Upper lobe of left lung (tissue), 6 donors: ENCODE data around the gene HAND2. TPM values are rescaled to one million over a fixed set of nuclear protein-coding genes. Genes with fewer than 3 reads are reported as not detected.

ENCODE experiments used
- ATAC-seq, 2 donors: fragments of 200-7000 bp; cut with Tn5 transposase; one replicate each; pipeline ENCODE4 v1.9.1; 2022; ENCODE audit warnings: mild to moderate bottlenecking in 2 of 2, moderate library complexity in 2 of 2; ENCODE audit not compliant: low FRiP score in 2 of 2
- DNase-seq, 2 donors: peaks; one replicate each; pipeline ENCODE4 v3.0.0-alpha.2; 2019 to 2020
- H3K27ac ChIP-seq, 4 donors: fragments of 200-600 bp; sonication (generic); one replicate each; pipeline ENCODE4 v1.5.1; 2016 to 2019
- H3K27me3 ChIP-seq, 4 donors: fragments of 200-600 bp; sonication (generic); one replicate each; pipeline ENCODE4 v1.5.1; 2017 to 2019
- H3K36me3 ChIP-seq, 4 donors: fragments of 200-600 bp; sonication (generic); one replicate each; pipeline ENCODE4 v1.5.1; 2016 to 2019
- H3K4me1 ChIP-seq, 4 donors: fragments of 200-600 bp; sonication (generic); one replicate each; pipeline ENCODE4 v1.5.1; 2018 to 2019
- H3K4me3 ChIP-seq, 4 donors: fragments of 200-600 bp; sonication (generic); one replicate each; pipeline ENCODE4 v1.5.1; 2017 to 2019; ENCODE audit warnings: mild to moderate bottlenecking in 2 of 4, moderate library complexity in 1 of 4
- H3K9me3 ChIP-seq, 4 donors: fragments of 200-600 bp; sonication (generic); one replicate each; pipeline ENCODE4 v1.5.1; 2018 to 2019
- EP300 ChIP-seq, 4 donors: sonication (generic); formaldehyde crosslinking; IDR thresholded peaks; one replicate each; pipeline ENCODE4 v1.5.1; 2017; ENCODE audit warnings: antibody characterized with exemption in 4 of 4, control low read depth in 2 of 4
- POLR2A ChIP-seq, 4 donors: fragments of 450-650 bp; IDR thresholded peaks; one replicate each; pipeline ENCODE4 v1.5.1; 2016 to 2017; ENCODE audit warnings: antibody characterized with exemption in 4 of 4, mild to moderate bottlenecking in 2 of 4
- POLR2AphosphoS5 ChIP-seq, 2 donors: sonication (generic); formaldehyde crosslinking; IDR thresholded peaks; one replicate each; pipeline ENCODE4 v1.5.1; 2017; ENCODE audit warnings: antibody characterized with exemption in 2 of 2
- WGBS, 2 donors: methylation state at CpG; one replicate each; pipeline ENCODE4 v1.1.5; 2017 to 2018; 5-methylcytosine and 5-hydroxymethylcytosine counted together
- total RNA-seq, 6 donors: library from RNA; depleted of rRNA in 4 of 6; stranded (reverse); fragments of >200 nt in 4 of 6; gene quantifications; one replicate each; pipeline versions ENCODE4 v1.1.0 to v1.2.1, GENCODE V29; 2016 to 2021
- TF ChIP-seq, protein P1 (sequence below), 6 experiments: fragments of 450-650 bp in 4 of 6; fragments of 200-600 bp in 2 of 6; sonication (generic) in 2 of 6; IDR thresholded peaks; one replicate each; pipeline ENCODE4 v1.5.1; 2016 to 2019; ENCODE audit warnings: antibody characterized with exemption in 6 of 6
- donor health status: DM: no; HTN: no; CAD: no; lungs with moderate emphysema.
- donor health status: DM: no; HTN: yes; CAD: no; lungs with severe emphysema.

HAND2 gene
- total RNA-seq, 6 donors from 2014 or later = 0.20 to 3.0 (median 0.39) TPM; not detected in 2

DNA sequence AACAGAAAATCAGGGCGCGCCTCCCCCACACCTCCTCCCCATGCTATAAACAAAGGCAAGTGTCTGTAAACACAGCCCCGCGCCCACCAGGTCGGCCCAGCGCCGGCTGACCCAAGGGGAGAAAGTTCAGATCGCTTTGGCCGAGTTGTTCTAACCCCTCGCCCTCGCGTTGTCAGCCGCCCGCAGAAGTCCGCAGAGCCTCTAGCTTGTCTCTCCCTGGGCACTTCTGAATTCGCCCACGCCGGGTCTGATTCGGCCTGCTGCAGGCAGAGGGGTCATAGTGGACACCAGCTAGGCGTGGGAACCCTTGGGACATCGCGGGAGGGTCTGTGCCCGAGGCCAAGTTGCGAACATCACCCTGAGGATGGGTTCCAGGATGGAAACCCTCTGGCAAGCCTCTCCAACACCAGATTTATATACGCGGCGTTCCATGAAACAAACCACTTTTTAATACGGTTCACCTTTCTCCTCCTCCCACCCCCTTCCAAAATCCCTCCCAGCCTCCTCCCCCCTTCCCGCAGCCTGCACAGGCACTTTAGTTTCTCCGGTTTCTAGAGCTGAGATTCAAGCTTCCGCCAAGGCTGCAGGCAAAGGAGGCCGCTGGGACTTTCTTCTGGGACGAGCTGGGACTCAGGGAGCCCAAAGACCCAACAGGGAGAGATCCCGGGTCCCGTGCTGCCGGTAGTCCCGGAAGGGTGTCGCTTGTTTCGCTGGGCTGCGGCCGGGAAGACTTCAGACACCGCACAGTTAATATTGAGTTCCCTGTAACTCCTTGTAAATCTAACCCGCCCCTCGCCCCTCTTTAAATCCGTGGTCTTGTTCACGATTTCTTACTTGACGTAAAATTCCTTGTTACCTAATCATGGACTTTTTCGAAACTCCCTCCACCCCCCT, 4.7 kb downstream of the HAND2 start:
- DNase-seq = peak in 1 of 2 donors; percentile 64
- Histone ChIP-seq H3K36me3 (no peaks in the 10 kb centered on the region), H3K27me3 (peaks cover 0 to 93% (median 64%) of the 10 kb centered on the region in 4 donors), H3K9me3 (peaks cover 0 to 11% (median 5%) of the 10 kb centered on the region in 4 donors), H3K4me1 (peaks cover 28 to 42% (median 30%) of the 10 kb centered on the region in 4 donors), H3K4me3 (no peak overlapping the region), H3K27ac (no peak overlapping the region)
- 14 to 15% methylated on average over 45 to 48 of the region's 48 CpGs for WGBS, 2 donors
- TF ChIP-seq POLR2AphosphoS5 (IDR thresholded peaks at IDR 0.05) = no peak
- no peak for ATAC-seq

DNA sequence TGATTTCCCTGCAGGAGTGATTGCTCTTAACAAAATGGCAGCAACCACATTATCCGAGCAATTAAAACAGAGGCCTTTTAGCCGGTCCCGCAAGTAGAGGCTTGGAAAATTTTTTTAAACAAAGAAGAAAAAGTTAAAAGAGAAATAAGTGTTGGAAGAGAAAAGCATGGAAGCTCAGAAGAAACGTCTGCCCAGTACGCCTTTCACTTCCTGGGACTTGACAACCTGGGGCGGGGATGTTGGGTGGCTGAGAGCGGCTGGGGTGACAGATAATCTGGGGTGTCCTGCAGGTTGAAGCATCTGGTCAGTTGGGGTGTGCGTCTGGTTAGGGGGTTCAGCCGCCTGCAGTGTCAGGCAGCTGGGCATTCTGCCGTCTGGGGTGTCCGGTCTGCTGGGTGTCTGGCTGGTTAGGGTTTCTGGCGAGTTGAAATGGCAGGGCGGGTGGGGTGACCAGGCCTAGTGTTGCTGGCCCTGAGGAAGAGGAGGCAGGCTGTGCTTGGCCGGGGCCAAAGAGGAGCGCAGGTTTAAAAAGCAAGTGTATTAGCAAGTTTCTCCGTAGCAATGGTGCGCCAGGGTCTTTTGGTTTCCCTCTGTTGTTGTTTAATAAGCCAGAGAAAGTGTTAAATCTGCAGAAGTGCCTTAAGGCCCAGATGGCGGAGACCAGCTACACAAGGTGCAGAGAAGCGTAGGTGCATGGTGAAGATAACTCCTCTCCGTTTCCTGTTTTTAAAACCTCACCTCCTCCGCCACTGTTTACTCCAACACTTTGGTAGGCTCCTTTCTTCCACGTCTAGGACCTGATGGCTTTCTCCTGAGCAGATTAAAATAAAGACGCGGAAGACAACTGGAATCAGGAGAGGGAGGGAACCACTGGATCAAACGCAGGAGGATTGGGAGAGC, 5.6 kb downstream of the HAND2 start:
- 23 to 31% methylated on average over 25 of the region's 25 CpGs for WGBS, 2 donors
- no peak for ATAC-seq
- H3K36me3 ChIP-seq = no peaks in the 10 kb centered on the region
- H3K27me3 ChIP-seq = peaks cover 0 to 92% (median 60%) of the 10 kb centered on the region in 4 donors
- peak in 1 of 2 donors; percentile 33 for DNase-seq
- H3K4me3 ChIP-seq = no peak overlapping the region
- no peak for TF ChIP-seq POLR2A (IDR thresholded peaks at IDR 0.05)
- TF ChIP-seq POLR2AphosphoS5 (IDR thresholded peaks at IDR 0.05) = no peak
- TF ChIP-seq, protein P1, sequence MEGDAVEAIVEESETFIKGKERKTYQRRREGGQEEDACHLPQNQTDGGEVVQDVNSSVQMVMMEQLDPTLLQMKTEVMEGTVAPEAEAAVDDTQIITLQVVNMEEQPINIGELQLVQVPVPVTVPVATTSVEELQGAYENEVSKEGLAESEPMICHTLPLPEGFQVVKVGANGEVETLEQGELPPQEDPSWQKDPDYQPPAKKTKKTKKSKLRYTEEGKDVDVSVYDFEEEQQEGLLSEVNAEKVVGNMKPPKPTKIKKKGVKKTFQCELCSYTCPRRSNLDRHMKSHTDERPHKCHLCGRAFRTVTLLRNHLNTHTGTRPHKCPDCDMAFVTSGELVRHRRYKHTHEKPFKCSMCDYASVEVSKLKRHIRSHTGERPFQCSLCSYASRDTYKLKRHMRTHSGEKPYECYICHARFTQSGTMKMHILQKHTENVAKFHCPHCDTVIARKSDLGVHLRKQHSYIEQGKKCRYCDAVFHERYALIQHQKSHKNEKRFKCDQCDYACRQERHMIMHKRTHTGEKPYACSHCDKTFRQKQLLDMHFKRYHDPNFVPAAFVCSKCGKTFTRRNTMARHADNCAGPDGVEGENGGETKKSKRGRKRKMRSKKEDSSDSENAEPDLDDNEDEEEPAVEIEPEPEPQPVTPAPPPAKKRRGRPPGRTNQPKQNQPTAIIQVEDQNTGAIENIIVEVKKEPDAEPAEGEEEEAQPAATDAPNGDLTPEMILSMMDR (IDR thresholded peaks at IDR 0.05) = no peak
- TF ChIP-seq EP300 (IDR thresholded peaks at IDR 0.05) = no peak
- peaks cover 0 to 11% (median 5%) of the 10 kb centered on the region in 4 donors for H3K9me3 ChIP-seq
- H3K27ac ChIP-seq = no peak overlapping the region
- H3K4me1 ChIP-seq = peaks cover 19 to 33% (median 23%) of the 10 kb centered on the region in 4 donors

DNA sequence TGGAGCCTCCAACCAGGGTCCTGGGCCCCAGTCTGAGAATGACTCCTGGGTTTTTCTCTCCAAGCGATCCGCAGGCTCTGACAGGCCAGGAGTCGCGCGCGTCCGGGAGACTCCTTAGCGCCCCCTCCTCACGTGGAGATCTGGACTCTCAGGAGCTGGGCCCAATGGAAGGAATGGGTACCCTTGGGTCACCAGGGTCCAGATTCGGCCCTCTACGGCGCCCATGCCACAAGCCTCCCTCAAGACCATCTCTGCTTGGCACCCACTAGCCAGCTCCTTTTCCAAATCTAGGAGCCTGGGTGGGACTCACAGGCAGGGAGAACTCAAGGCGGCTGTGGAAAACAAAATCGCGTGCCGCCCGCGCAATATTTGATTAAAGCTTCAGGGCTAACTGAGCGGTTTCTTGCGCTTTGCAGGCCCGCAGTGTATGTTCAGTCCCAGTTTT, 7.1 kb downstream of the HAND2 start:
- Histone ChIP-seq H3K36me3 (no peaks in the 10 kb centered on the region), H3K4me3 (peak overlapping the region in 1 of 4 donors; percentile 33)
- no peak for TF ChIP-seq POLR2AphosphoS5 (IDR thresholded peaks at IDR 0.05)
- TF ChIP-seq POLR2A (IDR thresholded peaks at IDR 0.05) = no peak
- TF ChIP-seq EP300 (IDR thresholded peaks at IDR 0.05) = no peak
- TF ChIP-seq, protein P1 (IDR thresholded peaks at IDR 0.05) = no peak

DNA sequence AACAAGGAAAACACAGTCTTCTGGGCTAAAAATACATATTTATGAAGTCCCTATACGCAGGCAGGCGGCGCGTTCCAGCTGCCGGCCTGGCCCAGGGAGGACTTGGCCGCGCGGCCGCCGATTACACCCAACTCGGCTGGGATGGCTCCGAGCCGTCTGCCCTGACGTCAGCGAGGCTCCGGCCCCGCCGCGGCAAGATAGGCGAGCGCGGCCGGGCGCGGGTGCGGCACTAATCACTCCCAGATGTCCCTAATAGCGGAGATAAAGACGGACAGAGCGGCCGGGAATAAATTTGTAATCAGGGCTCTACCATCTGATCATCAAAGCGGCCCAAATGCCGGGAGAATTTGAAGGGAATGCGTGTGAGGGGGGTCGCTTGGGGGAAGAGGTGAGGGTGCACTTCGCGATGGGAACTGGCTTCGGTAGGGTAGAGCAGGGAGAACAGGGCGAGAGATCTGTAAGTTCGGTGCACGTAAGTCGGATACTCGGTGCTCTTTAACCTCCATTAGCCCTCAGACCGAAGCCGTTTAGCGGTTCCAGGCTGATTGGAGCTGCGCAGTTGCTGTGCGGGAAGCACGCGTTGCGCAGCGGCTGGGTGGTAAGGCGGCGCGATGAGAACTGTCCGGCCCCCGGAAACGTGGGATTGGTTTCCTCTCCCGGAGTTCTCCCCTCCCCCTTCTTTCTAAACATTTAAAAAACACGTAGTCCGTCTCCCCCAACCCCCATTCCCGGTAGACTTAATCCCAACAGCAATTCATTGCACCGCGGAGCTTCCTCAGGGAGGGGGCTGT, 7.7 kb downstream of the HAND2 start:
- Histone ChIP-seq H3K4me3 (peak overlapping the region in 3 of 4 donors; percentile 13 to 33 (median 32)), H3K36me3 (no peaks in the 10 kb centered on the region), H3K27me3 (peaks cover 0 to 94% (median 56%) of the 10 kb centered on the region in 4 donors), H3K4me1 (peaks cover 20 to 35% (median 22%) of the 10 kb centered on the region in 4 donors), H3K9me3 (peaks cover 0 to 6% (median 3%) of the 10 kb centered on the region in 4 donors), H3K27ac (no peak overlapping the region)
- ATAC-seq (peak in 1 of 2 donors; percentile 95), DNase-seq (peak in 1 of 2 donors; percentile 93)
- TF ChIP-seq POLR2AphosphoS5 (IDR thresholded peaks at IDR 0.05) (no peak), POLR2A (IDR thresholded peaks at IDR 0.05) (no peak), EP300 (IDR thresholded peaks at IDR 0.05) (no peak)
- TF ChIP-seq, protein P1 (IDR thresholded peaks at IDR 0.05) = no peak
- 5 to 11% methylated on average over 33 to 61 of the region's 63 CpGs for WGBS, 2 donors

More for the DNA sequence above, 7.1 kb downstream of the HAND2 start:
- peak in 1 of 2 donors; percentile 58 for DNase-seq
- Histone ChIP-seq H3K27me3 (peaks cover 0 to 94% (median 56%) of the 10 kb centered on the region in 4 donors), H3K9me3 (peaks cover 0 to 11% (median 5%) of the 10 kb centered on the region in 4 donors), H3K27ac (no peak overlapping the region), H3K4me1 (peaks cover 20 to 33% (median 22%) of the 10 kb centered on the region in 4 donors)
- WGBS, 2 donors = 17 to 40% methylated on average over 2 to 9 of the region's 21 CpGs
- ATAC-seq = peak in 1 of 2 donors; percentile 1
